Cardiac fibroblast (primary cell): ENCODE results near the gene CENPP.

Experiments used
- DNase-seq, 2 donors: peaks; one replicate each; pipeline versions ENCODE4 v3.0.0 to v3.0.0-alpha.2; 2010; ENCODE audit warnings: low read depth in 2 of 2
- H3K4me3 ChIP-seq, 2 donors: replicated peaks in 1 of 2; 1 replicate in 1 of 2; 2 replicates in 1 of 2; pipeline ENCODE4 v1.5.1; 2011; ENCODE audit warnings: low read depth in 2 of 2, low read length in 2 of 2, mild to moderate bottlenecking in 2 of 2, moderate library complexity in 1 of 2
- TF ChIP-seq, protein P1 (sequence below): IDR thresholded peaks from one replicate; pipeline ENCODE4 v1.5.1; 2011; ENCODE audit warnings: low read depth, mild to moderate bottlenecking, low read length, inconsistent platforms

CENPP gene

DNA sequence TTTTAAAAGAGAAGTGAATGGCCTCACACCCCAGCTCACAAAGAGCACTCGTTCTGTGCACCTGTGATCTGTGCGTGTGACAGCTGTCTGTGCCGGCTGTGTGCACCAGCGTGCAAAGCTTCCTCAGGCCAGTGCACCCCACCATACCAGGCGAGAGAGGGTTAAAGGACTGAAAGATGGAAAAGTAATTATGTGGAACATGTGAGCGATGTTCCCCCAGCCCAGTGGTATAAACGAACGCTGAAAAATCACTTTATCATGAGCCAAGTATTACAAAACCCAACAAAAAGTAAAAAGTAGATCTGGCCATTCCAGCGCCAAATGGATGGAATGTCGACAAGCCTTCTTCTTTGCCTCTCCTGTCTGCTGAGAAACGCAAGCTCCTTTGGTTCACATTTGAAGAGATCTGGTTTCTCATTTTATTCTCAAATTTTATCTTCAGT lies 290.5 kb downstream of the CENPP start:
- no peak for DNase-seq
- no peak overlapping the region for H3K4me3 ChIP-seq
- TF ChIP-seq, protein P1, sequence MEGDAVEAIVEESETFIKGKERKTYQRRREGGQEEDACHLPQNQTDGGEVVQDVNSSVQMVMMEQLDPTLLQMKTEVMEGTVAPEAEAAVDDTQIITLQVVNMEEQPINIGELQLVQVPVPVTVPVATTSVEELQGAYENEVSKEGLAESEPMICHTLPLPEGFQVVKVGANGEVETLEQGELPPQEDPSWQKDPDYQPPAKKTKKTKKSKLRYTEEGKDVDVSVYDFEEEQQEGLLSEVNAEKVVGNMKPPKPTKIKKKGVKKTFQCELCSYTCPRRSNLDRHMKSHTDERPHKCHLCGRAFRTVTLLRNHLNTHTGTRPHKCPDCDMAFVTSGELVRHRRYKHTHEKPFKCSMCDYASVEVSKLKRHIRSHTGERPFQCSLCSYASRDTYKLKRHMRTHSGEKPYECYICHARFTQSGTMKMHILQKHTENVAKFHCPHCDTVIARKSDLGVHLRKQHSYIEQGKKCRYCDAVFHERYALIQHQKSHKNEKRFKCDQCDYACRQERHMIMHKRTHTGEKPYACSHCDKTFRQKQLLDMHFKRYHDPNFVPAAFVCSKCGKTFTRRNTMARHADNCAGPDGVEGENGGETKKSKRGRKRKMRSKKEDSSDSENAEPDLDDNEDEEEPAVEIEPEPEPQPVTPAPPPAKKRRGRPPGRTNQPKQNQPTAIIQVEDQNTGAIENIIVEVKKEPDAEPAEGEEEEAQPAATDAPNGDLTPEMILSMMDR = no peak

DNA sequence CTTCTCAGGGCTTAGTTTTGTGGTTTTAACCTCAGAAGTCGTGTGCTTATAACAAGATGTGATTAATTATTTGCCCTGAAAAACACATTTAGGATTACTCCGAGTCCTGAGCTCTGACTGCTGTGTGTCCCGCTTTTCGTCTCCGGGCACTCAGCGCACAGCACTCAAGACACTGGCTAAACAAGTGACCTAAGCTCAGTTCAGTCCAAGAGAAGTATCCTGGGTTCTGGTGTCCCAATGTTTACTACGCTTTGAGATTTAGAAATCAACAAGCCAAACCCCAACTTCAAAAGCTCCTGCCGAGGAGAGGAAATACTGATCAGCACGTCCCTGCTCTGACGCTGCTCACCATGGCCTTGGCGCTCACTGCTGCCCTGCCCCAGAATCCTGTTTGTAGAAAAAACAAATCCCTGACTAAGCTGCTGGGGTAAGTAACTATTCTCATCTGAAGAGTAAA lies 290.9 kb downstream of the CENPP start:
- DNase-seq = peak in 1 of 2 donors; percentile 33
- TF ChIP-seq, protein P1 = no peak
- no peak overlapping the region for H3K4me3 ChIP-seq

DNA sequence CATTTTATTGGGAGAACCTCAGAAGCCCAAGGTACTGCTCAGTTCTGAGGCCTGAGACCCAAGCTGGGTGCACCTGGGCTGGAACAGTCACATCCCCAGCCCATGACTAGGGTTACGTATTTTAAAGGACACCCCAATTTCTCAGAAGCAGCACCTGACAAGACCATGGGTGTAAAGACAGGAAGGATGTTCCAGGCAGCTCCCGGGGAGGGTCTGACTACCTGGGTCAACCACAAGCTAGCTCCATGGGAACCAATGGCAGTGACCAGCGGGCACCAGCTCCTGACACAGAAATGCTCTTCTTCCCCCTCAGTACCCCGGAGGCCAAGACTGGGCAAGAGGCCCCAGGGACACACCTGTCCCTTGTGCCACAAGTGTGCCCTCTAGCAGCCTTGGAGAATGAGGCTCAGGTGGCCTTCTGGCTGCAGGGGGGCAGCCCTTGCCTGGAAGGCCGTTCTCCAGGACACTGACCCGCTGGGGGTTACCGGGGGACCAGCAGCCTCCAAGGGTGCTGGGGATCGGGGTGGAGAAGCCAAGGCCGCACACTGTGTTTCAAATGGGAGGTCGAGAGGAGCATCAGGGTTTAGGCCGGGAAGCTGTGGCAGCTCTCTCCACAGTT lies 291.6 kb downstream of the CENPP start:
- no peak for DNase-seq
- no peak overlapping the region for H3K4me3 ChIP-seq
- TF ChIP-seq, protein P1 = no peak

DNA sequence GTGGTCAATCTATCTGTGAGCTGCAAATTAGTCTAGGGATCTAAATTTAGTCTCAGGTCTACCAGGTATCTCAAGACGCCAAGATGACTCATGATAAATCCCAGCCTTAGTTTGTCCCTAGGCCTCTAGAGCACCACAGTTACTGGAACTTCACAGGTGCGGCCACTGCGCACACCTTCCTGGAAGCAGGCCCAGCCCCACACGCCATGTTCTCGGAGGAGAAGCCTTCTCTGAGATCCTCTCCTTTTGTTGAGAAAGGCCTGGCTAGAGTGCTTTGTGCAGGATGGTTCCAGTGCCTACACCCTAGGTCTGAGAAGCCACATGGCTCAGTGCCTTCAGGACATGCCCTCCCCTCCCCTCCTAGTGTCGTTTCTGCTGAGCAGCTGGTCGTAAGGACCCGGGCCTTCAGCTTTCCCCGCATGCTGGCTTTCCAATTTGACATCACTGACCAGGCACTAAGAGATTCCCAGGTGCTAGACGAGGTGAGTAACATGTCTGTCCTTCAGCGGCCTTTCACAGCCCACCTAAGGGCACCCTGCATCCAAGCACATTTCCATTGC lies 292.3 kb downstream of the CENPP start:
- no peak for DNase-seq
- no peak overlapping the region for H3K4me3 ChIP-seq

DNA sequence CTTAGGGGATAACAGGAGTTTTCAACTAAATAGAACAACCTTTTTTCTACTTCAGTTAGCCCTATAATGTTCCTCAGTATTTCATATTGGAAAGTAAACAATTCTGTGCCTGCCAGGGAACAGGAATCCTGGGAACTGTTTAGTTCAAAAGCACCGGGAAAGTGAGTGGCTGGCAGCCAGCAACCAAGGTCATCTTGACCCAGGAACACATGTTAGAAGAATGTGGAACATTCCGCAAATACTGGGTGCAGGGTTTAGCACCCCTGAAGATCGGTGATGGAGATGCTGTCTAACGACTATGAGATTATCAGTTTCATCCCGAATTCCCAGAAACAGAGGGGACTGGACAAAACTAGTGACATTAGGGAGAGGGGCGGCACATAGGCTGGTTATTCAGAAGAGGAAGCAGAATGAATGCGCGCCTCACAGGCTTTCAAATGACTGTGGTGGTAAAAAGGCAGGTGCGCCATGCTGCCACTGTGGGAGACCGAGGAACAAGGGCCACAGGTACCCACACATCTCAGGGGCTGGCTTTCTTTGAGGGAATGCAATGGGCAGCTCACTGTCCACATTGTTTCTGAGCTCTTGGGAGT lies 293.0 kb downstream of the CENPP start:
- no peak overlapping the region for H3K4me3 ChIP-seq
- no peak for DNase-seq
- TF ChIP-seq, protein P1 = no peak

More for the DNA sequence above, 292.3 kb downstream of the CENPP start:
- TF ChIP-seq, protein P1 = no peak

DNA sequence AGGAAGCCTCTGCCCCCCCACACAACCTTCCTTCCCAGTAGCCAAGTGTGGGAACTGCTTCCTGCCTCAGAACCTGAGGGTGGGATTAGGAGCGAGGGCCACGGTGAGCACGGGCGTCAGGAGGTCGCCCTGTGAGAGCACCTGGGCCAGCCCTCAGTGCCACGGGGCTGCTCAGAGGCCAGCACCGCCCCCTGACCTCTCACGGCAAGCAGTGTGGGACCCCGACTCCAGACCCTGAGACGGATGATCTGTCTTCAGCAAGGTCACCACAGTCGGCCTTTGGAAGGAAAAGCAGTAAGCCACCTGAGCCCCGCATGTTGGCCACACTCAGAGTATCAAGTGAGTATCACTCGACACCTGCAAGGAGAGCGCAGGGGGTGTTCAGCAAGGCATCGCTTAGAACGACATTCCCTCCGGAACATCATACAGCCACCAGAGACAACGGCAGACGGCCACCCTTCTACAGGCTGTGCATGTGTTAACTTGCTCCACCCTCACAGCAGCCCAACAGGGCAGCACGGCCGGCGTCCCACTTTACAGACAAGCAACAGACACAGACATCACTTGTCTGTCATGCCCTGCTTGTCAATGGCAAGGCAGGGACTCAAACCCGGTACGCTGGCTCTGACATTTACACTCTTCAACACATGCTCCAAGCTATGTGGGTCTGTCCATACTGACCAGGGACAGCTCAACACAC lies 294.0 kb downstream of the CENPP start:
- no peak overlapping the region for H3K4me3 ChIP-seq
- TF ChIP-seq, protein P1 = no peak
- no peak for DNase-seq
